Panc1 (cell line): Measurements from ENCODE around the gene CTRB1. TPM values are rescaled to one million over a fixed set of nuclear protein-coding genes. Genes with fewer than 3 reads are reported as not detected.

ENCODE experiments used
- ATAC-seq: fragments of 200-7000 bp; cut with Tn5 transposase; 2 replicates; pipeline ENCODE4 v1.9.1; 2020; ENCODE audit warnings: mild to moderate bottlenecking, moderate library complexity
- Bru-seq: library from RNA; stranded (reverse); fragments of 400-500 nt; gene quantifications from one replicate; lab custom pipeline; 2021; lab: Mats Ljungman, UMichigan
- BruChase-seq, 2 experiments: library from RNA; stranded (reverse); fragments of 400-500 nt; gene quantifications; one replicate each; lab custom pipeline; 2021; lab: Mats Ljungman, UMichigan
- BruUV-seq: library from RNA; stranded (reverse); fragments of 400-500 nt; replicated peaks from 2 replicates; lab custom pipeline; 2021; lab: Mats Ljungman, UMichigan
- CTCF ChIA-PET: fragments of 300-600 bp; sonication (Branson Sonifier 250); formaldehyde crosslinking; loops from one replicate; lab custom pipeline; 2022; ENCODE audit warnings: antibody characterized with exemption; lab: Charles Lee
- POLR2A ChIA-PET: fragments of 300-600 bp; sonication (Branson Sonifier 250); formaldehyde crosslinking; loops from one replicate; lab custom pipeline; 2022; ENCODE audit warnings: antibody characterized with exemption; lab: Charles Lee
- DNase-seq: peaks from one replicate; pipeline ENCODE4 v3.0.0-alpha.2; 2010; ENCODE audit warnings: low read depth, low spot score
- H3K27ac ChIP-seq: 2 replicates; pipeline ENCODE4 v1.5.1; 2011; ENCODE audit warnings: mild to moderate bottlenecking, low read length, inconsistent platforms
- H3K27me3 ChIP-seq: fragments of 200-500 bp; sonication (Bioruptor generic); 2 replicates; pipeline ENCODE4 v1.6.0; 2014; ENCODE audit warnings: low read length, inconsistent platforms; ENCODE audit not compliant: control insufficient read depth, insufficient read depth
- H3K36me3 ChIP-seq: fragments of 200-500 bp; sonication (Bioruptor generic); 2 replicates; pipeline ENCODE4 v1.5.1; 2014; ENCODE audit warnings: inconsistent platforms, mild to moderate bottlenecking, low read length, moderate library complexity; ENCODE audit not compliant: control insufficient read depth, insufficient read depth
- H3K4me1 ChIP-seq: 2 replicates; pipeline ENCODE4 v1.5.1; 2011; ENCODE audit warnings: inconsistent platforms, mild to moderate bottlenecking, low read length, moderate library complexity; ENCODE audit not compliant: control insufficient read depth, insufficient read depth
- H3K4me3 ChIP-seq, 2 experiments: 2 replicates each; pipeline ENCODE4 v1.5.1; 2011 to 2012; ENCODE audit warnings: low read depth in 2 of 2, low read length in 2 of 2, mild to moderate bottlenecking in 2 of 2, inconsistent platforms in 1 of 2, moderate library complexity in 1 of 2
- H3K9me3 ChIP-seq: fragments of 200-500 bp; sonication (Bioruptor generic); 2 replicates; pipeline ENCODE4 v1.5.1; 2014; ENCODE audit warnings: low read depth, mild to moderate bottlenecking, inconsistent platforms, low read length, moderate library complexity; ENCODE audit not compliant: control insufficient read depth, insufficient read depth
- CTCF ChIP-seq: fragments of 450-650 bp; IDR thresholded peaks from 2 replicates; pipeline ENCODE4 v1.5.1; 2017; ENCODE audit warnings: mild to moderate bottlenecking
- POLR2AphosphoS5 ChIP-seq: IDR thresholded peaks from 2 replicates; pipeline ENCODE4 v1.6.1; 2012; ENCODE audit warnings: mild to moderate bottlenecking, low read depth, low read length, moderate library complexity
- REST ChIP-seq, 2 experiments: IDR thresholded peaks; 2 replicates each; pipeline ENCODE4 v1.6.1; 2011 to 2012; ENCODE audit warnings: low read depth in 2 of 2, control low read depth in 1 of 2, low read length in 1 of 2, mild to moderate bottlenecking in 1 of 2, moderate library complexity in 1 of 2; ENCODE audit not compliant: insufficient read depth in 1 of 2
- SIN3A ChIP-seq: IDR thresholded peaks from 2 replicates; pipeline ENCODE4 v1.6.1; 2012; ENCODE audit warnings: low read depth, mild to moderate bottlenecking, low read length, moderate library complexity, borderline replicate concordance; ENCODE audit not compliant: insufficient read depth
- TCF7L2 ChIP-seq: IDR thresholded peaks from 2 replicates; pipeline ENCODE4 v1.6.1; 2011; ENCODE audit warnings: mild to moderate bottlenecking, low read depth, low read length, inconsistent platforms
- in situ Hi-C: cut with HindIII; loops from 2 replicates; pipeline ENCODE4 v1.10.0; 2016; ENCODE audit warnings: low sequenced_read_pairs, low pct_unique_long_range_greater_than_20kb
- intact Hi-C: fragments of 100-400 bp; cut with micrococcal nuclease; formaldehyde crosslinking; loops from one replicate; pipeline ENCODE4 v1.10.0; 2022; ENCODE audit not compliant: unreplicated experiment
- long read RNA-seq: library from polyadenylated mRNA; unstranded; transcript quantifications from one replicate; pipeline ENCODE4 v2.0.0, GENCODE V29; 2021; ENCODE audit not compliant: unreplicated experiment
- polyA plus RNA-seq: library from polyadenylated mRNA; unstranded; fragments of >200 nt; gene quantifications from one replicate; pipeline ENCODE4 v1.2.1, GENCODE V29; 2012; ENCODE audit warnings: missing spikeins; ENCODE audit not compliant: insufficient read length
- total RNA-seq: library from RNA; stranded (reverse); gene quantifications from one replicate; pipeline ENCODE4 v1.2.1, GENCODE V29; 2021; ENCODE audit not compliant: unreplicated experiment

CTRB1 gene
- 2.7 TPM for total RNA-seq
- not detected for polyA plus RNA-seq
- not detected for Bru-seq, nascent RNA
- BruChase-seq, experiment 1, labeled RNA remaining after a 2-hour chase, result percentile 22 among the genes with signal in this experiment
- BruChase-seq, experiment 2, labeled RNA remaining after a 6-hour chase, result percentile 28 among the genes with signal in this experiment
- long read RNA-seq, result 0 reads

GRCh38 chr16:75218256-75219076 is at the start of gene CTRB1:
Gene CTRB1, plus strand, starts transcription at chr16:75218988. Its CDS starts 20 bp downstream, at chr16:75219008.
- ATAC-seq, result no peak
- H3K27ac ChIP-seq, result no peak within 1 kb of the TSS
- POLR2A ChIA-PET, result interaction anchor here (0.6 kb wide), 1 partner anchor 27 kb away, joined by 5 read pairs; no protein-coding TSS in a partner anchor
- H3K4me1 ChIP-seq, result no peaks in the 10 kb centered on the region
- H3K36me3 ChIP-seq, result no peaks in the 10 kb centered on the region
- no peak within 1 kb of the TSS for H3K4me3 ChIP-seq
- CTCF ChIA-PET, result interaction anchor here (0.7 kb wide), 1 partner anchor 16 kb away, joined by 3 read pairs; no protein-coding TSS in a partner anchor
- no peaks in the 10 kb centered on the region for H3K9me3 ChIP-seq
- no peaks in the 10 kb centered on the region for H3K27me3 ChIP-seq
- in situ Hi-C loops (no loop called here), intact Hi-C loops (no loop called here)
- BruUV-seq, result no TSS peak
- DNase-seq, result no peak
- TF ChIP-seq CTCF, result no peak
- TF ChIP-seq SIN3A, result no peak
- TF ChIP-seq POLR2AphosphoS5, result no peak
- TF ChIP-seq REST (IDR thresholded peaks at IDR 0.05; ENCODE audit: insufficient read depth in 1 of 2, low read depth in 2 of 2, low read length in 1 of 2), result no peak
- TF ChIP-seq TCF7L2, result no peak

GRCh38 chr16:75169899-75170405 is 48.8 kb upstream of the CTRB1 start:
- no peaks in the 10 kb centered on the region for H3K27me3 ChIP-seq
- H3K9me3 ChIP-seq, result peaks cover 44% of the 10 kb centered on the region
- ChIA-PET CTCF (no interaction called here), POLR2A (no interaction called here)
- no peak overlapping the region for H3K27ac ChIP-seq
- no peak overlapping the region for H3K4me3 ChIP-seq
- no TSS peak for BruUV-seq
- in situ Hi-C loops, result no loop called here
- TF ChIP-seq TCF7L2 (no peak), SIN3A (no peak), REST (IDR thresholded peaks at IDR 0.05; ENCODE audit: insufficient read depth in 1 of 2, low read depth in 2 of 2, low read length in 1 of 2) (no peak), CTCF (no peak), POLR2AphosphoS5 (no peak)
- H3K4me1 ChIP-seq, result no peaks in the 10 kb centered on the region
- DNase-seq, result no peak
- ATAC-seq, result no peak
- intact Hi-C loops, result no loop called here
- H3K36me3 ChIP-seq, result no peaks in the 10 kb centered on the region; the same call in 1 of the 2 replicates
